GM23338 (cell line): ENCODE measurements around the gene HMHB1. TPM values are rescaled to one million over a fixed set of nuclear protein-coding genes. Genes with fewer than 3 reads are reported as not detected.

Source experiments
- ATAC-seq: fragments of 200-7000 bp; cut with Tn5 transposase; 3 replicates; pipeline ENCODE4 v1.9.1; 2020
- DNase-seq: peaks from one replicate; pipeline ENCODE4 v3.0.0-alpha.2; 2015; ENCODE audit warnings: low spot score
- H2AFZ ChIP-seq: fragments of 200-600 bp; sonication (generic); 2 replicates; pipeline ENCODE4 v1.8.0; 2016; ENCODE audit warnings: antibody characterized with exemption, mild to moderate bottlenecking, moderate library complexity
- H3F3A ChIP-seq: fragments of 200-600 bp; sonication (generic); replicated peaks from 2 replicates; pipeline ENCODE4 v1.8.0; 2017; ENCODE audit warnings: antibody characterized with exemption, mixed run types, low read depth
- H3K27ac ChIP-seq: fragments of 200-600 bp; sonication (generic); 2 replicates; pipeline ENCODE4 v1.6.1; 2016; ENCODE audit warnings: low read depth
- H3K27me3 ChIP-seq: fragments of 200-600 bp; sonication (generic); 2 replicates; pipeline ENCODE4 v1.8.0; 2016; ENCODE audit warnings: mild to moderate bottlenecking, mixed run types, moderate library complexity; ENCODE audit not compliant: insufficient read depth
- H3K36me3 ChIP-seq: fragments of 200-600 bp; sonication (generic); 2 replicates; pipeline ENCODE4 v1.8.0; 2016; ENCODE audit warnings: mild to moderate bottlenecking; ENCODE audit not compliant: insufficient read depth
- H3K4me1 ChIP-seq: fragments of 200-600 bp; sonication (generic); 2 replicates; pipeline ENCODE4 v1.8.0; 2016; ENCODE audit warnings: mild to moderate bottlenecking, moderate library complexity; ENCODE audit not compliant: insufficient read depth
- H3K4me2 ChIP-seq: fragments of 200-600 bp; sonication (generic); 2 replicates; pipeline ENCODE4 v1.7.1; 2017; ENCODE audit warnings: mixed run types
- H3K4me3 ChIP-seq: fragments of 200-600 bp; sonication (generic); 2 replicates; pipeline ENCODE4 v1.6.1; 2016; ENCODE audit warnings: mixed run types
- H3K79me2 ChIP-seq: fragments of 200-600 bp; sonication (generic); replicated peaks from 2 replicates; pipeline ENCODE4 v1.8.0; 2017; ENCODE audit warnings: mild to moderate bottlenecking; ENCODE audit not compliant: insufficient read depth
- H3K9me2 ChIP-seq: fragments of 200-600 bp; sonication (generic); 2 replicates; pipeline ENCODE4 v1.8.0; 2017; ENCODE audit not compliant: insufficient read depth
- H4K20me1 ChIP-seq: fragments of 200-600 bp; sonication (generic); replicated peaks from 2 replicates; pipeline ENCODE4 v1.8.0; 2017; ENCODE audit warnings: mild to moderate bottlenecking; ENCODE audit not compliant: insufficient read depth
- H3K27ac Mint-ChIP-seq: 2 replicates; pipeline ENCODE4 v1.8.0; 2020; ENCODE audit warnings: inconsistent platforms, mild to moderate bottlenecking, moderate library complexity, mixed read lengths
- H3K27me3 Mint-ChIP-seq: 3 replicates; pipeline ENCODE4 v1.8.0; 2022; ENCODE audit warnings: low read depth, mild to moderate bottlenecking, moderate library complexity, mixed read lengths, inconsistent platforms; ENCODE audit not compliant: insufficient read depth, poor library complexity
- H3K36me3 Mint-ChIP-seq: 3 replicates; pipeline ENCODE4 v1.8.0; 2021; ENCODE audit warnings: low read depth, mild to moderate bottlenecking, inconsistent platforms, moderate library complexity, mixed read lengths
- H3K4me1 Mint-ChIP-seq: 3 replicates; pipeline ENCODE4 v1.8.0; 2020; ENCODE audit warnings: mild to moderate bottlenecking, inconsistent platforms, mixed read lengths
- H3K4me3 Mint-ChIP-seq: 3 replicates; pipeline ENCODE4 v1.8.0; 2021; ENCODE audit warnings: moderate library complexity, mild to moderate bottlenecking, inconsistent platforms, mixed read lengths
- H3K9me3 Mint-ChIP-seq: 3 replicates; pipeline ENCODE4 v1.8.0; 2020; ENCODE audit warnings: moderate library complexity, mild to moderate bottlenecking, inconsistent platforms, mixed read lengths
- CTCF ChIP-seq, 2 experiments: fragments of 200-600 bp in 1 of 2; sonication (generic) in 1 of 2; conservative IDR thresholded peaks; 2 replicates each; pipeline versions ENCODE4 v1.5.1 to v1.6.1; 2016 to 2017; ENCODE audit warnings: antibody characterized with exemption in 2 of 2, low read depth in 2 of 2, mild to moderate bottlenecking in 2 of 2, moderate library complexity in 1 of 2
- EZH2 ChIP-seq: fragments of 200-600 bp; sonication (generic); IDR thresholded peaks from one replicate; pipeline ENCODE4 v1.8.0; 2017; ENCODE audit warnings: antibody characterized with exemption, mild to moderate bottlenecking, low read depth; ENCODE audit not compliant: unreplicated experiment
- JUNB ChIP-seq: IDR thresholded peaks from one replicate; pipeline ENCODE4 v1.6.1; 2016; ENCODE audit warnings: antibody characterized with exemption; ENCODE audit not compliant: unreplicated experiment
- ZNF331 ChIP-seq: fragments of 250-450 bp; sonication (Bioruptor Pico); IDR thresholded peaks from 2 replicates; pipeline ENCODE4 v1.5.0; 2020; ENCODE audit warnings: low read depth, mild to moderate bottlenecking, moderate library complexity
- ZNF462 ChIP-seq: fragments of 250-450 bp; sonication (Bioruptor Pico); IDR thresholded peaks from 2 replicates; pipeline ENCODE4 v1.5.0; 2020; ENCODE audit warnings: mild to moderate bottlenecking, moderate library complexity
- polyA plus RNA-seq: library from polyadenylated mRNA; unstranded; fragments of >200 nt; fragmentation: Nextera tagmentation; extraction: Ambion mirVana; gene quantifications from 2 replicates; pipeline ENCODE4 v1.2.1, GENCODE V29; 2016
- total RNA-seq: library from RNA; depleted of rRNA; stranded (reverse); fragments of >200 nt; shearing (Covaris generic); gene quantifications from 2 replicates; pipeline ENCODE4 v1.2.3, GENCODE V29; 2014
- TF ChIP-seq, protein P1 (sequence below): IDR thresholded peaks from 2 replicates; pipeline ENCODE4 v1.6.1; 2016; ENCODE audit warnings: antibody characterized with exemption

HMHB1 gene
- total and polyA plus RNA-seq, 2 experiments from 2014 or later = not detected

GRCh38 chr5:143824851-143825720 lies 13.1 kb downstream of the HMHB1 start (continued):
- TF ChIP-seq CTCF (conservative IDR thresholded peaks at IDR 0.05; ENCODE audit: low read depth in 2 of 2) = peak; percentile 92 to 96

DNA sequence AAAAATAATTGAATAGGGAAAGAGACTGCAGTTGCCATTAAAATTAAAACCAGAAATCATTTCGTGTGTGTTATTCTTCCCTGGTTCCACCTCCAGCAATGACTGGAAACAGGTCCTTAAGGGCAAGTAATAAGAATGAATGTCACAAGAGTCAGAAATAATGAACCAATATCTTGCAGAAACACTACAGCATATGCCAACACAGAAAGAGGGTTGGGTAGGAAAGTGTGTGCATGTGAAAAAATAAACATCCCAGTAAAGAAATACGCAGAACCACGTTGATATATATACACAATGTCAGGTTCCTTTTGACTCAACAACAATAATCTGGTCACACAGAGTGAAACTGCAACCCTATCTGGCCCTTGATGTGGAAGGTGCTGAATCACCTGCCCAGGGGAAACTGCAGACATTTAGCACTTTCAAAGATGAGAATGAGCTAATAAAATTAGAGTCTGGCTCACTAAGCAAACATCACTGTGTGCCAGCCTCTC lies 15.0 kb downstream of the HMHB1 start:
- Histone ChIP-seq H3K27me3 (no peaks in the 10 kb centered on the region), H3K79me2 (no peaks in the 10 kb centered on the region), H3K27ac (no peak overlapping the region), H3F3A (no peaks in the 10 kb centered on the region), H3K4me3 (no peak overlapping the region), H2AFZ (no peak overlapping the region), H3K9me2 (no peaks in the 10 kb centered on the region), H4K20me1 (no peaks in the 10 kb centered on the region), H3K36me3 (no peaks in the 10 kb centered on the region), H3K4me1 (no peaks in the 10 kb centered on the region), H3K4me2 (no peak overlapping the region)
- Mint-ChIP-seq H3K36me3 (no peaks in the 10 kb centered on the region), H3K4me3 (no peak overlapping the region), H3K27ac (no peak overlapping the region; the same call in 1 of the 2 replicates), H3K4me1 (no peaks in the 10 kb centered on the region), H3K27me3 (no peaks in the 10 kb centered on the region), H3K9me3 (no peaks in the 10 kb centered on the region)
- DNase-seq (no peak), ATAC-seq (no peak)
- TF ChIP-seq CTCF (conservative IDR thresholded peaks at IDR 0.05; ENCODE audit: low read depth in 2 of 2) (no peak), JUNB (no peak)
- TF ChIP-seq, protein P1, sequence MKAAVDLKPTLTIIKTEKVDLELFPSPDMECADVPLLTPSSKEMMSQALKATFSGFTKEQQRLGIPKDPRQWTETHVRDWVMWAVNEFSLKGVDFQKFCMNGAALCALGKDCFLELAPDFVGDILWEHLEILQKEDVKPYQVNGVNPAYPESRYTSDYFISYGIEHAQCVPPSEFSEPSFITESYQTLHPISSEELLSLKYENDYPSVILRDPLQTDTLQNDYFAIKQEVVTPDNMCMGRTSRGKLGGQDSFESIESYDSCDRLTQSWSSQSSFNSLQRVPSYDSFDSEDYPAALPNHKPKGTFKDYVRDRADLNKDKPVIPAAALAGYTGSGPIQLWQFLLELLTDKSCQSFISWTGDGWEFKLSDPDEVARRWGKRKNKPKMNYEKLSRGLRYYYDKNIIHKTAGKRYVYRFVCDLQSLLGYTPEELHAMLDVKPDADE = no peak

GRCh38 chr5:143828710-143829109 lies 16.7 kb downstream of the HMHB1 start:
- Histone ChIP-seq H2AFZ (0 out of 2 replicates have a peak overlapping the region, but pooled peaks have one; percentile 8), H3K27ac (no peak overlapping the region), H3K27me3 (no peaks in the 10 kb centered on the region), H3K4me3 (no peak overlapping the region), H3K9me2 (no peaks in the 10 kb centered on the region), H3K79me2 (no peaks in the 10 kb centered on the region), H3K36me3 (no peaks in the 10 kb centered on the region), H3K4me2 (no peak overlapping the region), H3K4me1 (no peaks in the 10 kb centered on the region), H4K20me1 (no peaks in the 10 kb centered on the region), H3F3A (no peaks in the 10 kb centered on the region)
- Mint-ChIP-seq H3K4me3 (no peak overlapping the region), H3K4me1 (no peaks in the 10 kb centered on the region), H3K9me3 (no peaks in the 10 kb centered on the region), H3K27me3 (no peaks in the 10 kb centered on the region), H3K27ac (0 out of 2 replicates have a peak overlapping the region, but pooled peaks have one; percentile 11), H3K36me3 (no peaks in the 10 kb centered on the region)
- DNase-seq (no peak), ATAC-seq (no peak)
- no peak for TF ChIP-seq ZNF462 (CRISPR knock-in tag)
- no peak for TF ChIP-seq EZH2
- TF ChIP-seq ZNF331 = no peak
